HL-60/S4 treated with phorbol 12-myristate 13-acetate at 8.2 ng/mL for 4 days and 3 days (cell line): ENCODE results near the gene MPP4.

ENCODE experiments used
- in situ Hi-C: fragments of 300-500 bp; cut with MboI; formaldehyde crosslinking; loops from 2 replicates; pipeline ENCODE4 v1.15.0; 2022; ENCODE audit warnings: low sequenced_read_pairs

MPP4 gene

GRCh38 chr2:201631041-201631440 lies 67.4 kb downstream of the MPP4 start:
- in situ Hi-C loops, result no loop called here

GRCh38 chr2:201630577-201630976 lies 67.9 kb downstream of the MPP4 start:
- in situ Hi-C loops, result no loop called here

- in situ Hi-C loops, result no loop called here
These were observed 69.9 kb downstream of the MPP4 start for GRCh38 chr2:201628545-201628944.

GRCh38 chr2:201622306-201622970 lies 76.0 kb downstream of the MPP4 start:
- in situ Hi-C loops, result no loop called here

- in situ Hi-C loops, result no loop called here
These were observed 77.0 kb downstream of the MPP4 start for GRCh38 chr2:201621293-201621999.

GRCh38 chr2:201618744-201619662 lies 79.4 kb downstream of the MPP4 start:
- in situ Hi-C loops, result no loop called here

GRCh38 chr2:201608021-201608420 lies 90.4 kb downstream of the MPP4 start:
- in situ Hi-C loops, result no loop called here

- in situ Hi-C loops, result no loop called here
These were observed 90.9 kb downstream of the MPP4 start for GRCh38 chr2:201607568-201607967.

- in situ Hi-C loops, result no loop called here
These were observed 97.5 kb downstream of the MPP4 start for GRCh38 chr2:201600906-201601305.

- in situ Hi-C loops, result no loop called here
These were observed 101.0 kb downstream of the MPP4 start for GRCh38 chr2:201597397-201597796.
